Lung (tissue), 12 donors: ENCODE data around the gene TMEM231. TPM values are rescaled to one million over a fixed set of nuclear protein-coding genes. Genes with fewer than 3 reads are reported as not detected.
"Not testable (repeated sequence)": the region's sequence is repeated elsewhere in the genome, so short reads cannot be mapped to it uniquely, and the experiment has no call there.

Experiments used
- ATAC-seq: fragments of 200-7000 bp; cut with Tn5 transposase; one replicate; pipeline ENCODE4 v1.9.1; 2020; ENCODE audit warnings: moderate number of reproducible peaks; ENCODE audit not compliant: insufficient read depth, low FRiP score
- DNase-seq, 3 donors: peaks; one replicate each; pipeline ENCODE4 v3.0.0-alpha.2; 2013 to 2017
- H3K27ac ChIP-seq, 2 donors: one replicate each; pipeline ENCODE4 v1.5.1; 2013; ENCODE audit warnings: mild to moderate bottlenecking in 2 of 2, moderate library complexity in 2 of 2, control low read depth in 1 of 2, inconsistent platforms in 1 of 2, low read depth in 1 of 2, low read length in 1 of 2
- H3K27me3 ChIP-seq, 3 donors: one replicate each; pipeline ENCODE4 v1.5.1; 2013; ENCODE audit warnings: low read length in 2 of 3; ENCODE audit not compliant: control insufficient read depth in 3 of 3, insufficient read depth in 3 of 3
- H3K36me3 ChIP-seq, 4 donors: one replicate each; pipeline ENCODE4 v1.5.1; 2013; ENCODE audit warnings: low read length in 4 of 4, mild to moderate bottlenecking in 1 of 4, moderate library complexity in 1 of 4; ENCODE audit not compliant: control insufficient read depth in 4 of 4, insufficient read depth in 4 of 4
- H3K4me1 ChIP-seq, 5 donors: one replicate each; pipeline ENCODE4 v1.5.1; 2013; ENCODE audit warnings: low read length in 5 of 5, mild to moderate bottlenecking in 2 of 5, moderate library complexity in 1 of 5; ENCODE audit not compliant: control insufficient read depth in 5 of 5, insufficient read depth in 5 of 5
- H3K4me3 ChIP-seq: one replicate; pipeline ENCODE4 v1.5.1; 2013; ENCODE audit warnings: mild to moderate bottlenecking, control low read depth, moderate library complexity
- H3K9ac ChIP-seq, 2 donors: one replicate each; pipeline ENCODE4 v1.5.1; 2013; ENCODE audit warnings: low read length in 2 of 2, control low read depth in 1 of 2; ENCODE audit not compliant: insufficient read depth in 1 of 2
- H3K9me3 ChIP-seq, 4 donors: one replicate each; pipeline ENCODE4 v1.5.1; 2013; ENCODE audit warnings: low read length in 3 of 4, mild to moderate bottlenecking in 1 of 4, moderate library complexity in 1 of 4; ENCODE audit not compliant: control insufficient read depth in 4 of 4, insufficient read depth in 3 of 4
- WGBS, 2 donors: extraction: QIAGEN DNeasy Blood & Tissue Kit; methylation state at CpG; one replicate each; pipeline ENCODE4 v1.1.7; 2013; 5-methylcytosine and 5-hydroxymethylcytosine counted together
- polyA plus RNA-seq, 2 donors: library from polyadenylated mRNA; stranded (reverse); fragments of 200-250 nt; gene quantifications; one replicate each; pipeline ENCODE4 v1.2.1, GENCODE V29; 2013
- total RNA-seq, 2 donors: library from RNA; depleted of rRNA in 1 of 2; stranded (reverse); fragments of >200 nt in 1 of 2; gene quantifications; one replicate each; pipeline ENCODE4 v1.2.1, GENCODE V29; 2014 to 2021
- TF ChIP-seq, protein P1 (sequence below): IDR thresholded peaks from 2 replicates; pipeline ENCODE4 v1.5.1; 2012; ENCODE audit warnings: mild to moderate bottlenecking; ENCODE audit errors: control extremely low read depth, extremely low read depth
- donor health status: control.
- donor health status: control.
- donor health status: Bipolar disorder and iron deficiency.
- donor health status: healthy.
- donor health status: DM: yes; HTN: yes; CAD: no.

TMEM231 gene
- total and polyA plus RNA-seq, 4 donors, result 9.3 to 88.5 (median 35.2) TPM

DNA sequence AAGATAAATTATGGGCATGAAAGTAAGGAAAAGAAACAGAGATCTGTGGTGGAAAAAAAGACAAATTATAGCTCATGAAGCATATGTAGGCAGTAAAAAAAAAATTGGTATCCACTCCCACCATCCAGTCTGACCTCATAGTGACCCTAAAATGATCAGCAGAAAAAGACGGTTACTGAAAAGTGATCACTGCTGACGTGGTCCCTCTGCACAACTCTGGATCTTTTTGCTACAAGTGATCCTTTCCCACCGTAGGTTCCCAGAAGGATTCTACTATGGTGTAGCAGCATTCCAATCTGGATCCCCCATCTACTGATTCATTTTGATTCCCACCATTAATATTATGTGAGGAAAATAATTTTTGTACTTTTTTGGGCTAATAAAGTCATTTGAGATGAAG is 49.9 kb downstream of the TMEM231 start:
- DNase-seq, result no peak
- no peak overlapping the region for H3K27ac ChIP-seq
- no peak overlapping the region for H3K9ac ChIP-seq

DNA sequence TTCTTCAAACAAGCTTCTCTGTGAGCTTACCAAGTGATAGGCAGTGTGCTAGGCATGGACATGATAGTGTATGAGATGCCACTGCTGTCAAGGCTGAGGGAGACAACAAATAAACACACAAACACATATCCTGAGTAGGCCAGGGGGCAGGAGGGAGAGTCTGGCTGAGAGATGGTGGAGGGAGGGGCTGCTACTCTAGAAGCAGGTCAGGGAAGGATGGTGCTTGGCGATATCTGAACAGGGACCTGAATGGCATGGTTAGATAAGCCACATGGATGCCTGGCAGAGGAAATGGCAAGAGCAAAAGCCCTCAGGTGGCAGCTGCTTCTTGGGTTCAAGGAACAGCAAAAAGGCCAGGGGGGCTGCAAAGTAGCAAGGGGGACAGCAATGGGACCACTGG is 52.3 kb downstream of the TMEM231 start:
- Histone ChIP-seq H3K4me1 (peaks cover 0 to 9% (median 0%) of the 10 kb centered on the region in 5 donors), H3K36me3 (no peaks in the 10 kb centered on the region), H3K4me3 (no peak overlapping the region), H3K27me3 (peaks cover 0 to 3% (median 0%) of the 10 kb centered on the region in 3 donors), H3K9me3 (peaks cover 0 to 1% (median 0%) of the 10 kb centered on the region in 4 donors), H3K27ac (no peak overlapping the region), H3K9ac (no peak overlapping the region)
- TF ChIP-seq, protein P1, sequence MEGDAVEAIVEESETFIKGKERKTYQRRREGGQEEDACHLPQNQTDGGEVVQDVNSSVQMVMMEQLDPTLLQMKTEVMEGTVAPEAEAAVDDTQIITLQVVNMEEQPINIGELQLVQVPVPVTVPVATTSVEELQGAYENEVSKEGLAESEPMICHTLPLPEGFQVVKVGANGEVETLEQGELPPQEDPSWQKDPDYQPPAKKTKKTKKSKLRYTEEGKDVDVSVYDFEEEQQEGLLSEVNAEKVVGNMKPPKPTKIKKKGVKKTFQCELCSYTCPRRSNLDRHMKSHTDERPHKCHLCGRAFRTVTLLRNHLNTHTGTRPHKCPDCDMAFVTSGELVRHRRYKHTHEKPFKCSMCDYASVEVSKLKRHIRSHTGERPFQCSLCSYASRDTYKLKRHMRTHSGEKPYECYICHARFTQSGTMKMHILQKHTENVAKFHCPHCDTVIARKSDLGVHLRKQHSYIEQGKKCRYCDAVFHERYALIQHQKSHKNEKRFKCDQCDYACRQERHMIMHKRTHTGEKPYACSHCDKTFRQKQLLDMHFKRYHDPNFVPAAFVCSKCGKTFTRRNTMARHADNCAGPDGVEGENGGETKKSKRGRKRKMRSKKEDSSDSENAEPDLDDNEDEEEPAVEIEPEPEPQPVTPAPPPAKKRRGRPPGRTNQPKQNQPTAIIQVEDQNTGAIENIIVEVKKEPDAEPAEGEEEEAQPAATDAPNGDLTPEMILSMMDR, result no peak
- 85% methylated on average over 1 of the region's 1 CpG for WGBS, 2 donors
- no peak for ATAC-seq
- DNase-seq, result no peak

More for the DNA sequence above, 49.9 kb downstream of the TMEM231 start:
- no peaks in the 10 kb centered on the region for H3K36me3 ChIP-seq
- no peak for ATAC-seq
- WGBS, 2 donors, result 87 to 97% methylated on average over 3 of the region's 3 CpGs
- peaks cover 0 to 9% (median 0%) of the 10 kb centered on the region in 5 donors for H3K4me1 ChIP-seq
- no peak overlapping the region for H3K4me3 ChIP-seq
- H3K27me3 ChIP-seq, result peaks cover 0 to 3% (median 0%) of the 10 kb centered on the region in 3 donors
- peaks cover 0 to 1% (median 0%) of the 10 kb centered on the region in 4 donors for H3K9me3 ChIP-seq
- TF ChIP-seq, protein P1, result no peak

DNA sequence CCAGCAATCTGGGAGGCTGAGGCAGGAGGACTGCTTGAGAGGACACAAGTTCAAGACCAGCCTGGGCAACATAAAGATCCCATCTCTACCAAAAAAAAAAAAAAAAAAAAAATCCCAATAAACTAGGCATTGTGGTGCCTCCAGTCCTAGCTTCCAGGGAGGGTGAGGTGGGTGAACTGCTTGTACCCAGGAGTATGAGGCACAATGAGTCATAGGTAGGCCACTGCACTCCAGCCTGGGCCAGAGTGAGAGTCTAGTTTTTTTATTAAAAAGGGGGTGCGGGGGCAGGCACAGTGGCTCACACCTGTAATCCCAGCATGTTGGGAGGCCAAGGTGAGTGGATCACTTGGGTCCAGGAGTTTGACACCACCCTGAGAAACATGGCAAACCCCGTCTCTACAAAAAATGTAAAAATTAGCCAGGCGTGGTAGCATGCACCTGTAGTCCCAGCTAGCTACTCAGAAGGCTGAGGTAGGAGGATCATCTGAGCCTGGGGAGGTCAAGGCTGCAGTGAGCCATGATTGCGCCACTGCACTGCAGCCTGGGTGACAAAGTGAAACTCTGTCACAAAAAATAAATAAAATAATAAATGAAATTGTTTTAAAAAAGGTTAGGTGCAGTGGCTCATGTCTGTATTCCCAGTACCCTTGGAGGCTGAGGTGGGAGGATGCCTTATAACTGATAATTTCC is 53.0 kb downstream of the TMEM231 start:
- no peak overlapping the region for H3K9ac ChIP-seq
- H3K36me3 ChIP-seq, result no peaks in the 10 kb centered on the region
- peaks cover 0 to 9% (median 6%) of the 10 kb centered on the region in 5 donors for H3K4me1 ChIP-seq
- 86 to 97% methylated on average over 4 of the region's 4 CpGs for WGBS, 2 donors
- peaks cover 0 to 1% (median 0%) of the 10 kb centered on the region in 4 donors for H3K9me3 ChIP-seq
- TF ChIP-seq, protein P1, result no peak
- no peak overlapping the region for H3K4me3 ChIP-seq
- H3K27ac ChIP-seq, result no peak overlapping the region
- peaks cover 0 to 3% (median 0%) of the 10 kb centered on the region in 3 donors for H3K27me3 ChIP-seq
- DNase-seq (no peak), ATAC-seq (no peak)

DNA sequence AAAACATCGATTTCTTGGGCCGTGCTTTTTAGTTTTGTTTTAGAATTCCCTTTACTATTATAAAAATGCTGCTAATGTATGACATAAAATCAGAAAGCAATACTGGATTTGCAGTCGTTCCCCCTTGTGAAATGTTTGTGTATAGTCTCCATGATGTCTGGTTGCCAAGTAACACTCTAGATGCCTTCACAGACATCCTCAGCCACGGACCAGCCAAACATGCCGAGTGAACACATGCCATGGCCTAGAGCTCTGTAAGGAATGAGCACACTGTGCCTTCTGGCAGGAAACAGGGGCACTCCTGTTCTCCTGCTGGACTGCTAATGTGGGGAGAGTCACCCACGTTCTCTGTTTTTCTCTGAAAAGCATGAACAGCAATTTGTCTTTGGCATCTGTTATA is 54.2 kb downstream of the TMEM231 start:
- H3K4me1 ChIP-seq, H3K4me3 ChIP-seq, ATAC-seq, H3K36me3 ChIP-seq, H3K27me3 ChIP-seq, H3K9me3 ChIP-seq, H3K9ac ChIP-seq: not testable (repeated sequence)
- peak; percentile 70 to 77 (median 73) for DNase-seq
- 53 to 71% methylated on average over 6 of the region's 6 CpGs for WGBS, 2 donors
- peak overlapping the region in 1 of 2 donors; percentile 38 for H3K27ac ChIP-seq
